ENCODE data around the gene DGKK.

Gene DGKK

GRCh38 chrX:50470103-50471031 lies at the start of gene DGKK:
Gene DGKK, minus strand, starts transcription at chrX:50470825. Its CDS starts 147 bp downstream, at chrX:50470678.
- no peak for DNase-seq

DNA sequence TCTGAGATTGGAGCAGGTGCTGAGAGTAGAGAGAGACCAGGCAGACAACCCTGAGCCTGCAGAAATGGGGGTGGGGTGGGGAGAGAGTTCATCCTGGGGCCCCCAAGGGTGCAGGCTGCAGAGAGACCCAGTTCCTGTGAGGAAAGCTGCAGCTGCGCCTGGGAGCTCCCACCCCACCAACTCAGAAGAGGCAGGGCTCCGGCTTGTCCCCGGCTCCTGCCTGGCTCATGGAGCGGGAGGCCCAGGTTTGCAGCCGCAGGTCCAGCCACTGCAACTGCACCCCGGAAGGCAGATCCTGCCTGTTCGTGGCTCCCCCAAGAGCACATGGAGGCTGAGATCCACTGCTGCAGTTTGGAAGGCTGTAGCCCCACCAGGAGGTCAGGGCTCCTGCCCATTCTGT lies 44.2 kb upstream of the DGKK start:
- DNase-seq, result no peak

- no peak for DNase-seq
Observed at GRCh38 chrX:50497114-50497513, 26.5 kb upstream of the DGKK start.

DNA sequence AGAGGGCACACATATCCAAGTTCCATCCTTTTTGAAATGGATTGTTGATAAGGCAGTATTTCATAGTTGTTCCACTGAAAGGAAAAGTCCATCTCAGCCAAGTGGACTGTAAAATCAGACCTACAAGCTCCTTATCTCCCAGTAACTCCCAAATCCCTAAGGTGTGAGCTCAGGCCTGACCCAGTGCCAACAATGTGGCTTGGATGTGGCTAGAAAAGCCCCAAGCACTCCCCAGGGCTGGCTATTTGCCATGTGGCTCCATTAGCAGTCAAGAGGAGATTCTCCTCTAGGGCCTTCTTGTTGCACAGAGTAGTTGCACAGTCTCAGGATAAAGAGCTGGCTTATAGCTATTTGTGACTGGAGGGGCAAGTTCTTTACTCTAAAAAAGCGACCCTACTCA lies 25.0 kb upstream of the DGKK start:
- no peak for DNase-seq

- DNase-seq, result no peak
Observed at GRCh38 chrX:50492720-50493119, 22.1 kb upstream of the DGKK start.

DNA sequence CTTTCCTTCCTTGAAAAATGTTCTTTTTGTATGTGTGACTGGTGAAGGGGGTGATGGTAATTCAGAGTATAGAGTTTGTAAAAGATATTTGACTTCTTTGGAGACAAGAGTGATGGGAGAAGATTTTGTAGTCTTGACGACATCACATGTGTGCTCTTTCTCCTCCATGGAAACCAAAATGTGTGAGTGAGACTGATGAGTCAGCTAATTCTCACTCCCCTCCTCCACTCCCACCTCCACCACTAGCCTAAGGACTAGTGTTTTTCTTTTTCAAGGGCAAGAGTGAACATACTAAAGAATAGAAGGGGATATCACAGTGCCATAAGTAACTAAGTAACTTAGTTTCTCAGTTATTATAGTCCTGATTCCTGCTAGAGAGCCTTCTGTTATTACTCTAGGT lies 14.0 kb upstream of the DGKK start:
- no peak for DNase-seq

DNA sequence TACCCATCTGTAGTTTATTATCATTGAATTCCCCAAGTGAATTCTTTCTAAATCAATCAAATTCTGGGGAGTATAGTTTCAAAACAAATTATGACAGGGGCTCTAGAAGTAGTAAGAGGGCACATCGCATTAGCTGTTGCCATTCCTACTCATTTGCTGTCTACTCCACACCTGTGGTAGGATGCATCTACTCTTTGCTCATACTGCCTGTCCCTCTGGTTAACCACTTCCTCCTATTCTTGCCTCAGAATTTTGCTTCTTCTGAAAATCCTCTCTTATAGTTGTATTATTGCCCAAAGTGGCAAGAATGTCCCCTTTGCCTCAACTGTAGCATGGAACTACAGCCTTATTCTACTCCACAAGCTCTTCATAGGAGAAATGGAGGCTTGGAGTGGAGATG lies 12.7 kb upstream of the DGKK start:
- DNase-seq, result no peak

- DNase-seq, result no peak
Observed at GRCh38 chrX:50475208-50475607, 4.6 kb upstream of the DGKK start.

GRCh38 chrX:50471390-50471789 lies 765 bp upstream of the DGKK start:
- DNase-seq, result no peak

GRCh38 chrX:50469206-50469605 lies 1.4 kb downstream of the DGKK start:
- no peak for DNase-seq

DNA sequence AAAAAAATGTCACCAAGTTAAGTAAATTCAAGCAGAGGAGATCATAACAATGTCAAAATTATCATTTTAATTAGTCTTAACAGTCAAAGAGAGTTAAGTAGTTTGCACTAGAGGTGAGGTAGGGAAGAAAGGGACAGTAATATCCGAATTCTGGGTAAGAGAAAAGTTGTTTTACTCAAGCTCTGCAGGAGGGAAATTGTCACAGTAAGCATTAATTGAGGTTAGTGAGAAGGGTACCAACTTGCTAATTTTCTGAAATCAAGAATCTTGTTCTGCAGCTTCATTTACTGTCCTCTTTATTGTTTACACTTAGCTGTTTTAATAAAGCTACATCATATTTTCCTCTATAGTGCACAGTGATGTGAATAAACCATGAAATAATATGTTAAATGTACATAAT lies 11.0 kb downstream of the DGKK start:
- DNase-seq, result no peak

- no peak for DNase-seq
Observed at GRCh38 chrX:50458483-50458882, 12.1 kb downstream of the DGKK start.

DNA sequence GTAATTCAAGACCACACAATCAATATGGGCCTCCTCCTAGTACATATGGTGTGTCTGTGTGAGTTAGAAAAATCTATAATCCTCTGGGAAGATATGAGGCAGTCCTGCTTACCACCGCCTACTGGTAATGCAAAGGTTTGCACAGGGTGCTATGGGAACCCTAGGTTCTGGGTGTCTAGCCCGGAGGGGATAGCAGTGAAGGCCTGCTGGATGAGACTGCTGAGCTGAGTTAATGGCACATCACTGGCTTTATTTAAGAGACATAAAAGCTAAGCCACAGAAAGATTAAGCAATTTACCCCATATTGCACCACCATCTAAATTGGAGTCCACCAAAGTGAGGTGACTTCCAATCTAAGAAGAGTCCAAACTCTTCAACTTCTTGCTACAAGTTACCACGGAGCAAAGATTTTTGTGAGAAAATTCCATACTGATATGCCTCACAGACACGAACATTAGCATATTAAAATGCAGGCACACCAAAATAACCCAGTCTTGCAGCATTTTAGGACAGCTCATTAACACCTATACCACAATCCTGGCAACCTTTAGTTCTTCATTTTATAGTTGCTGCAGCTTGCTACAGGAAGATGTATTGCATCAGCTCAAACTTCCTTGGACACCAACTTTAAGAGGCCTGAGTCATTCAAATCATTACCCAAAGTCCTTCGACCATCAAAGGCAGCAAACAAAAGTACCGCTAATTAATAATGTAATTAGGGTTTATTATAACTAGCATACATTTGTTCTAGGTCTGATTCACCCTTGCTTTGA lies 13.7 kb downstream of the DGKK start:
- no peak for DNase-seq

DNA sequence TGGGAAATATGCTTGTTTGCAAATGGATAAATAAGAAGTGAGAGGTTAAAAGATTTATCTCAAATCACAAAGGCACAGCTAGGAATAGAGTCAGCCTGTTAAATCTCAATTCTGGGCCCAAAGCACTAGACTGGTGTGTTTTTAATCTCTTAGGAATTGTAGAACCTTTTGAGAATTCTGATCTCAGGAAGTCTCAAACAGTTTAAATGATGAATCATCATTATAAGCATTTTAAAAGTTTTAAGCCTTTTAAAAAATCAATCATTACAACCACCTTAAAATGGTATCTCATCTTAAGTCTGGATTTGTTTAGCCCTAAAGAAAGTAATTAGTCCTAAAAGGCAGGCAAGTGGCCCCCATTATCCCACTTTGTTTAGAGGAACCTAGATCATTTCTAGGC lies 17.8 kb downstream of the DGKK start:
- DNase-seq, result no peak

- no peak for DNase-seq
Observed at GRCh38 chrX:50450324-50450723, 20.3 kb downstream of the DGKK start.

DNA sequence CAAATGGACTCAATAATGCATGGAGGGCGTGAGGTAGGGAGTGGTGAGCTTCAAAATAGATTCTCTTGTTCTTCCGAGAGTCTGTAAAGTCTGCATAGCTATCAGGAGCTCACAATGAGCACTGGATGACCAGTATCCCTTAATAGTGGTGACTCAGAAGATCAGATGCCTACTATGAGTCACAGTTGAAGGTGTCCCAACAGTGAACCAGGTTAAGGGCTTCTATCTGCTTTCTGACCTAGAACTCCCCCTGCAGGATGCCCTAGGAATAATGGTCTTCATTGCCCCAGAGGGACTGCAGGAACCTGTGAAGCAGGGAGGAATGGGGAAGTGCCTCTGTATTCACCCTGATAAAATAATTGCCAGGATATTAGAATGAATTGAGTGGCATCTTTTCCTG lies 22.1 kb downstream of the DGKK start:
- no peak for DNase-seq

GRCh38 chrX:50447535-50447934 lies 23.1 kb downstream of the DGKK start:
- no peak for DNase-seq

DNA sequence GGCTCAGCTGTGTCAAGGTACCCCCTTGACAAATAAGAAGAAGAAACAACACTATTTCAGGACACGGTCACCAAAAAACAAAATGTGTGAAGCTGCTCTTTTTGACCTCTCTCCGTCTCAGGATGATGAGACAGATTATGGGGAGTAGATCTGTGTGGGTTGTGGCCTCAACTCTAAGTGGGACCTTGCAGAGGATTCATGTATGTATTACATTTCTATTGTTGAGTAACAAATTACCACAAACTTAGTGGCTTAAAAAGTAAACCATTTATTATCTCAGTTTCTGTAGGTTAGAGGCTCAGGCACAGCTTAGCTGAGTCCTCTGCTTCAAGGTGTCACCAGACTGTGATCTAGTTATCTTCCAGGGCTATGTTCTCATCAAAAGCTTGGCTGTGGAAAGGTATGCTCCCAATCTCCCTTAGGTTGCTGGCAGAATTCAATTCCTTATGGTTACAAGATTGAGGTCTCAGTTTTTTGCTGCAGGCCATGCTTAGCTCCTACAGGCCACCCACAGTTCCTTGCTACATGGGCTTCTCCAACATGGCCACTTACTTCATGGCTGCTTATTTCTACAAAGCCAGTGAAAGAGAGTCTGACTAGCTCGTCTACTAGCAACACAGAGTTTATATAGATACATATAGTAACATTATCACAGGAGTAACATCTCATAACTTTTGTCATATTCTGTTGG lies 28.1 kb downstream of the DGKK start:
- no peak for DNase-seq

- no peak for DNase-seq
Observed at GRCh38 chrX:50436797-50437196, 33.8 kb downstream of the DGKK start.

GRCh38 chrX:50432829-50433289 lies 37.8 kb downstream of the DGKK start:
- DNase-seq, result no peak

DNA sequence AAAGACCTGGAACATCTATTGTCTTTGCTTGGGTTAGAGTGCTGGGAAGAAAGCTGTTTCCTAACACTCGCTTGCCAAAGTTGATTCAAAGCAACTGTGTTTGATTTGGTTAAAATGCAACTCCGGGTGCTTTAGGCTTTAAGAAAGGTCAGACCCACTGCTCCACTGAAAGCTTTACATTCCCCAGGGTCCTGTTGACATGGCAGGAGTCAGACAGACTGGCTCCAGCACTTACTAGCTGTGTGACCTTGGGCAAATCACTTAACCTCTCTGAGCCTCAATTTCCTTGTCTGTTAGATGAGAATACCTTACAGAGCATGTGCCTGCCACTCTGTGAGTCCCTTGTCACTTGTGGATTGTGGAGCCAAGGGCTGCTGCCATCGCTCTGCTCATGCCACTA lies 39.0 kb downstream of the DGKK start:
- DNase-seq, result no peak

DNA sequence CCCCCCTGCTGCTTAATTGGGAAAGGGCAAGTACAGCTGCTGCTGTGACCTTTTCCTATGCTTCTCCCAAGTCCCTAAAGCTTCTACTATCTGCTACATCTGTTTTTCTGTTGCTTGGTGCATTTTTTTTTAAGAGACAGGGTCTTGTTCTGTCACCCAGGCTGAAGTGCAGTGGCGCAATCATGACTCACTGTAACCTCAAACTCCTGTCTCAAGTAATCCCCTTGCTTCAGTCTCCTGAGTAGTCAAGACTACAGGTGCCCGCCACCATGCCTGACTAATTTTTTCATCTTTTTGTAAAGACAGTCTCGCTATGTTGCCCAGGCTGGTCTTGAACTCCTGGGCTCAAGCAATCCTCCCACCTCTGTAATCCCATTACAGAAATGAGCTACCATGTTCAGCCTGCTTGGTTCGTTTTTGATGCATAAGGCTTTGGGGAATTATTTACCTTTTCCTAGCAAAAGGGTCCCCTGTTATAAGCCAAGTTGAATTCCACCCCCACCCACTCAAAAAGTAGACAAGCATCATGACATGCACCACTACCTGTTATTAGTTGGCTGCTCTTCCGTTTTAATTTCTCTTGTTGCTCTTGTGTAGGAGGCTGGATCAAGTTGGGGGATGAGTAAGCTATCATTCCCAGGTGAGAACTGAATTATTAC lies 39.6 kb downstream of the DGKK start:
- DNase-seq, result no peak

GRCh38 chrX:50428174-50428573 lies 42.5 kb downstream of the DGKK start:
- no peak for DNase-seq

Measured in stimulated activated CD4-positive, alpha-beta T cell treated with anti-CD3 and anti-CD28 coated beads, Interleukin-4, amount 100 ng/mL, for 24 hours (primary cell).